HAP-1 (cell line): ENCODE data around the gene TAX1BP3.
"Not testable (repeated sequence)": the region's sequence is repeated elsewhere in the genome, so short reads cannot be mapped to it uniquely, and the experiment has no call there.

Source experiments
- DNase-seq, 2 experiments: peaks; one replicate each; pipeline ENCODE4 v3.0.0-alpha.2; 2016 to 2020; ENCODE audit warnings: low spot score in 2 of 2
- H3K27me3 ChIP-seq: fragments of 250-450 bp; sonication (Bioruptor Pico); 2 replicates; pipeline ENCODE4 v1.5.1; 2020; ENCODE audit warnings: low read depth, mild to moderate bottlenecking, moderate library complexity
- H3K36me3 ChIP-seq: fragments of 250-450 bp; sonication (Bioruptor Pico); replicated peaks from 2 replicates; pipeline ENCODE4 v1.5.1; 2020; ENCODE audit warnings: mild to moderate bottlenecking
- H3K4me1 ChIP-seq: fragments of 250-450 bp; sonication (Bioruptor Pico); 2 replicates; pipeline ENCODE4 v1.5.1; 2020; ENCODE audit warnings: mild to moderate bottlenecking
- H3K4me3 ChIP-seq: fragments of 250-450 bp; sonication (Bioruptor Pico); 2 replicates; pipeline ENCODE4 v1.5.1; 2020; ENCODE audit warnings: mild to moderate bottlenecking, moderate library complexity
- H3K9me3 ChIP-seq: fragments of 250-450 bp; sonication (Bioruptor Pico); 2 replicates; pipeline ENCODE4 v1.5.1; 2020; ENCODE audit warnings: mild to moderate bottlenecking, moderate library complexity
- in situ Hi-C: fragments of 300-500 bp; cut with MboI; formaldehyde crosslinking; loops from 3 replicates; pipeline ENCODE4 v1.14.3; 2020; ENCODE audit warnings: low sequenced_read_pairs, inconsistent platforms, mixed read lengths

The TAX1BP3 gene, protein sequence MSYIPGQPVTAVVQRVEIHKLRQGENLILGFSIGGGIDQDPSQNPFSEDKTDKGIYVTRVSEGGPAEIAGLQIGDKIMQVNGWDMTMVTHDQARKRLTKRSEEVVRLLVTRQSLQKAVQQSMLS

GRCh38 chr17:3668279-3669084 lies at the start of gene TAX1BP3, which contains the start of gene EMC6:
TSS of gene TAX1BP3 (minus strand) at chr17:3668578. CDS start at chr17:3668526, 52 bp downstream.
TSS of gene EMC6 (plus strand) at chr17:3668812. CDS start at chr17:3669147, 335 bp downstream.
- Histone ChIP-seq H3K4me3 (peak within 1 kb of the TSS; percentile 100), H3K36me3 (peaks cover 11% of the 10 kb centered on the region), H3K9me3 (no peaks in the 10 kb centered on the region), H3K27me3 (no peaks in the 10 kb centered on the region), H3K4me1 (peaks cover 7% of the 10 kb centered on the region; the same call in 1 of the 2 replicates)
- in situ Hi-C loops = no loop called here
- peak; percentile 92 to 98 for DNase-seq

GRCh38 chr17:3715296-3715695 lies 46.9 kb upstream of the TAX1BP3 start:
- H3K36me3 ChIP-seq = peaks cover 67% of the 10 kb centered on the region
- no peaks in the 10 kb centered on the region for H3K9me3 ChIP-seq
- no peaks in the 10 kb centered on the region for H3K27me3 ChIP-seq
- in situ Hi-C loops = no loop called here
- H3K4me3 ChIP-seq = no peak overlapping the region
- H3K4me1 ChIP-seq = no peaks in the 10 kb centered on the region
- no peak for DNase-seq

DNA sequence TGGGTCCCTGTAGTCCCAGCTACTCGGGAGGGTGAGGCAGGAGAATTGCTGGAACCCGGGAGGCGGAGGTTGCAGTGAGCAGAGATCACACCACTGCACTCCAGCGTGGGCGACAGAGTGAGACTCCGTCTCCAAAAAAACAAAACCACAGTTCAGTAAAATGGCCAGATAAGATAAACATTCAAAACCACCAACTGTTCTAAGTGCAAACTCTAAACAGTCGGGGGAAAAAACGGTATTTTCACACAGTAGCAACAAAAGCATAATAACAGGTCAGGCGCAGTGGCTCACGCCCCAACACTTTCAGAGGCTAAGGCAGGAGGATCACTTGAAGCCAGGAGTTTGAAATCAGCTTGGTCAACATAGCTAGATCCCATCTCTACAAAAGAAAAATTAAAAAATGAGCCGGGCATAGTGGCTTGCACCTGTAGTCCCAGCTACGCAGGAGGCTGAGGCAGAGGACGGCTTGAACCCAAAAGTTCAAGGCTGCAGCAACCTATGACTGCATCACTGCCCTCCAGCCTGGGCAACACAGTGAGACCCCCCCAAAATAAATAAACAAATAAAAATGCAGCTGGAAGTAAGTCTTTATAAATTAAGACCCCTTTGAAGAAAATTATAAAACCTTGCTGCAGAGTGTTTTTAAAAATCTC lies 44.6 kb upstream of the TAX1BP3 start:
- Histone ChIP-seq H3K9me3 (no peaks in the 10 kb centered on the region), H3K4me1 (no peaks in the 10 kb centered on the region), H3K27me3 (no peaks in the 10 kb centered on the region), H3K4me3 (no peak overlapping the region), H3K36me3 (peaks cover 47% of the 10 kb centered on the region)
- no peak for DNase-seq
- in situ Hi-C loops = no loop called here

- in situ Hi-C loops = no loop called here
- Histone ChIP-seq H3K27me3 (no peaks in the 10 kb centered on the region), H3K4me3 (no peak overlapping the region), H3K9me3 (no peaks in the 10 kb centered on the region), H3K36me3 (peaks cover 30% of the 10 kb centered on the region), H3K4me1 (no peaks in the 10 kb centered on the region)
- no peak for DNase-seq
These were observed 42.6 kb upstream of the TAX1BP3 start for GRCh38 chr17:3710951-3711383.

DNA sequence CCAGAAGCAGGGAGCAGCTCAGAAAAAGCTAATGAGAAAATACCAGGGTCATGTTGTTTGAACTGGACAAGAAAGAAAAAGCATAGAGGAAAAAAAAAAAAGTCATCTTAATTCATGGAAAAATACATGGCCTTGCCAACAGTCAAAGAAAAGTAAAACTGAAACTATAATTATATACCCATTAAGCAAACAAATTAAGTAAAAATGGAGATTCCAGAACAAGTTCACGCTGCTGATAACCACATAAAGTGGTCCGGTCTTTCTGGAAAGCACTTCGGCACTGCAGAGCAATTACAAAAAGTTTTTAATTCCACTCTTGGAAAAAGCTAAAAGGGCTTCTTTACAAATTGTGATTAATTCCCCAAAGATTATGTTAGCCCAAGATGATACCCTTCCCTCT lies 40.0 kb upstream of the TAX1BP3 start:
- H3K4me1 ChIP-seq = no peaks in the 10 kb centered on the region
- in situ Hi-C loops = no loop called here

GRCh38 chr17:3705718-3705984 lies 37.3 kb upstream of the TAX1BP3 start:
- H3K27me3 ChIP-seq, H3K4me1 ChIP-seq, in situ Hi-C loops, DNase-seq, H3K9me3 ChIP-seq, H3K36me3 ChIP-seq, H3K4me3 ChIP-seq: not testable (repeated sequence)

More for the DNA sequence above, 40.0 kb upstream of the TAX1BP3 start:
- no peak for DNase-seq
- no peaks in the 10 kb centered on the region for H3K27me3 ChIP-seq
- H3K36me3 ChIP-seq = peaks cover 11% of the 10 kb centered on the region; the same call in 1 of the 2 replicates
- no peaks in the 10 kb centered on the region for H3K9me3 ChIP-seq
- H3K4me3 ChIP-seq = no peak overlapping the region

- no peak for DNase-seq
- Histone ChIP-seq H3K36me3 (no peaks in the 10 kb centered on the region), H3K4me1 (peaks cover 6% of the 10 kb centered on the region), H3K9me3 (no peaks in the 10 kb centered on the region), H3K27me3 (no peaks in the 10 kb centered on the region), H3K4me3 (no peak overlapping the region)
- in situ Hi-C loops = no loop called here
These were observed 36.7 kb upstream of the TAX1BP3 start for GRCh38 chr17:3704931-3705717.

GRCh38 chr17:3702041-3702539 lies 33.7 kb upstream of the TAX1BP3 start:
- H3K4me1 ChIP-seq, H3K27me3 ChIP-seq, H3K4me3 ChIP-seq, in situ Hi-C loops, DNase-seq, H3K36me3 ChIP-seq, H3K9me3 ChIP-seq: not testable (repeated sequence)

- H3K27me3 ChIP-seq = no peaks in the 10 kb centered on the region
- H3K36me3 ChIP-seq = no peaks in the 10 kb centered on the region
- no peak for DNase-seq
- peaks cover 17% of the 10 kb centered on the region for H3K4me1 ChIP-seq
- no peak overlapping the region for H3K4me3 ChIP-seq
- H3K9me3 ChIP-seq = no peaks in the 10 kb centered on the region
- in situ Hi-C loops = no loop called here
These were observed 31.6 kb upstream of the TAX1BP3 start for GRCh38 chr17:3699951-3700350.

- H3K4me3 ChIP-seq = no peak overlapping the region
- peaks cover 28% of the 10 kb centered on the region for H3K4me1 ChIP-seq
- no peaks in the 10 kb centered on the region for H3K9me3 ChIP-seq
- in situ Hi-C loops = no loop called here
- H3K36me3 ChIP-seq = no peaks in the 10 kb centered on the region
- H3K27me3 ChIP-seq = no peaks in the 10 kb centered on the region
- DNase-seq = no peak
These were observed 29.8 kb upstream of the TAX1BP3 start for GRCh38 chr17:3698139-3698538.

DNA sequence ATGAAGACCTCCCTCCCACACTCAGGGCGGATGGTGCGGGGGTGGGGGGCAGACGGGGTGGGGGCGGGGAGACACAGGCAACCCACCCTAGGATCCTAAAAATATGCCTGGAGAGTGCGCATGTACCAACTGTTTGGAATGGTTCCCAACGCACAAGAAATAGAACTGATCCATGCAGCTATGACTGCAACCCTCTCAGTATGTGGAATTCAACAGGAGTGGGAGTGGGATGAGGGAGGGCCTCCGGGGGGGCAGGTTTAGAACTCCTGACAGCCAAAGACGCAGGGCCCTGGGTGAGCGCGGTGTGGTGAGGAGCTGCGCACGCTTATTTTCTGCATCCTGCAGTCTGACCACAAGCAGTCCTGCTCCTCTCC lies 28.7 kb upstream of the TAX1BP3 start:
- Histone ChIP-seq H3K4me1 (peaks cover 30% of the 10 kb centered on the region), H3K36me3 (no peaks in the 10 kb centered on the region), H3K4me3 (no peak overlapping the region), H3K9me3 (no peaks in the 10 kb centered on the region), H3K27me3 (no peaks in the 10 kb centered on the region)
- DNase-seq = no peak
- in situ Hi-C loops = no loop called here

GRCh38 chr17:3695723-3696411 lies 27.5 kb upstream of the TAX1BP3 start, which contains the start of gene P2RX5:
TSS of gene P2RX5 (minus strand) at chr17:3696155. CDS start at chr17:3696005, 150 bp downstream.
- peak; percentile 5 to 70 for DNase-seq
- in situ Hi-C loops = no loop called here
- peak within 1 kb of the TSS; percentile 40 for H3K4me3 ChIP-seq
- no peaks in the 10 kb centered on the region for H3K9me3 ChIP-seq
- H3K36me3 ChIP-seq = no peaks in the 10 kb centered on the region
- H3K4me1 ChIP-seq = peaks cover 28% of the 10 kb centered on the region
- no peaks in the 10 kb centered on the region for H3K27me3 ChIP-seq

DNA sequence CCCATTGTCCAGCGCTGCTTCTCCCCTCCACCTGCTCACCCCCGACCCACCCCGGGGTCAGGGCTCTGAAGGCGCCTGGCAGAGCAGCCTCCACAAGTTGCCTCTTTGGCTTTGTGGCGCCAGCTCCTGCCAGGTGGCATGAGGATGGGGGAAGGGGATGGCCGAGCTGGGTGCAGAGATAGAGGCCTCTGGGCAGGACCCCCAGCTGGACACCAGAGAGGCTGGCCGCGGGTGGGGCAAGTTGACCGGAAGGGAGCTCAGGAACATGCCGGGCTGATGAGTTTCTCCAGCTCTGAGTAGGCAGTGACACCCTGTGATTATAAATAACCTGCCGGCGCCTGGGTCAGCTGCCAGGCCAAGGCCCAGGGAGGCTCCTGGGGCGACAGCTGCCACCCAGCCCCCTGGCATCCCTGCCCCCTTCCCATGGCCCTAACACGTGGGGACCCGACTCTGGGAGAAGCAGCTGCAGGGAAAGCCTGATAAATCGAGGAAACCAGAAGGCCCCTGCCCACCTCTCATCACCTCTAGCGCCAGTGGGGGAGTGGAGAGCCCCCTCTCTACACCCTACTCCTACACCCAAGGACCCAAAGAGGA lies 26.8 kb upstream of the TAX1BP3 start:
- Histone ChIP-seq H3K4me1 (peaks cover 24% of the 10 kb centered on the region), H3K4me3 (peak overlapping the region; percentile 40), H3K27me3 (no peaks in the 10 kb centered on the region), H3K36me3 (no peaks in the 10 kb centered on the region), H3K9me3 (no peaks in the 10 kb centered on the region)
- in situ Hi-C loops = no loop called here
- no peak for DNase-seq
